NT2/D1 (cell line): ENCODE results near the gene LZTS2.

Source experiments
- SUZ12 ChIP-seq: IDR thresholded peaks from 2 replicates; pipeline ENCODE4 v1.6.1; 2011; ENCODE audit not compliant: insufficient read length, insufficient read depth; ENCODE audit errors: extremely low read depth
- YY1 ChIP-seq: IDR thresholded peaks from 2 replicates; pipeline ENCODE4 v1.6.1; 2011; ENCODE audit not compliant: insufficient read length, insufficient read depth

- TF ChIP-seq SUZ12 (no peak), YY1 (no peak)
These were observed 19.8 kb downstream of the LZTS2 start for GRCh38 chr10:101019440-101019703.
